ENCODE measurements around the gene DNM3.

DNM3 gene

DNA sequence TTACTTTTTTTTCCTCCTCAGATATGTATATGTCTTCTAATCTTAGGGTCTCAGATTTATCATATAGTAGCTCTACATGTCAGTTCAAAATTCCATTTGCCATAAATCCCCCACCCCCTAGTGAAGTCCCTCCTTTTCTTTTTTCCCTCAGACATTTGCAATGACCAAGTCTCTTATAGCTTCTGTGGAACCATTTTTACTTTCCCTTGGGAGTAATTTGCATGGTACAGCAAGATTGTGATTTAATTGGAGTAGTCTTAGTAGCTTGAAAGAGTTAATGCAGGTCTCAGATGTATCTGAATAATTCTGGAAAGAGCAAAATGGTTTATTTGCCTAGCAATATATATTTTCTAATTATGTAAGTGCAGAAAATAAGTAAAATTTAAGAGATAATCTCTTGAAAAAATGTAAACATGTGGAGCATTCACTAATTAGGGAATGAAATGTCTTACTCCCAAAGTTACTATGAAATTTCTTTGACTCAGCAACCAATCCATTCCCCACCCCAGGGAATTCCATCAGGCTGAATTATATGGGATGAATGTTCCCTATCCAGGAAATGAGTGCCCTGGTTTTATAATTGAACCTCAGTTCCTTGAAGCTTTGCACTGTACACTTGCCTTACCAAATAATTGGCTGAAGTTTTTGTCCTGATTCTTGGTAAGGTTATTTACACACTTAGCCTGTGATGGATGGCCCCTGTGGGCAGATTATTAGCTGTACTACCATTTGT is 267.0 kb downstream of the DNM3 start:
- no peak overlapping the region for H3K4me3 ChIP-seq (ENCODE audit: low read length)
- TF ChIP-seq, protein P1, sequence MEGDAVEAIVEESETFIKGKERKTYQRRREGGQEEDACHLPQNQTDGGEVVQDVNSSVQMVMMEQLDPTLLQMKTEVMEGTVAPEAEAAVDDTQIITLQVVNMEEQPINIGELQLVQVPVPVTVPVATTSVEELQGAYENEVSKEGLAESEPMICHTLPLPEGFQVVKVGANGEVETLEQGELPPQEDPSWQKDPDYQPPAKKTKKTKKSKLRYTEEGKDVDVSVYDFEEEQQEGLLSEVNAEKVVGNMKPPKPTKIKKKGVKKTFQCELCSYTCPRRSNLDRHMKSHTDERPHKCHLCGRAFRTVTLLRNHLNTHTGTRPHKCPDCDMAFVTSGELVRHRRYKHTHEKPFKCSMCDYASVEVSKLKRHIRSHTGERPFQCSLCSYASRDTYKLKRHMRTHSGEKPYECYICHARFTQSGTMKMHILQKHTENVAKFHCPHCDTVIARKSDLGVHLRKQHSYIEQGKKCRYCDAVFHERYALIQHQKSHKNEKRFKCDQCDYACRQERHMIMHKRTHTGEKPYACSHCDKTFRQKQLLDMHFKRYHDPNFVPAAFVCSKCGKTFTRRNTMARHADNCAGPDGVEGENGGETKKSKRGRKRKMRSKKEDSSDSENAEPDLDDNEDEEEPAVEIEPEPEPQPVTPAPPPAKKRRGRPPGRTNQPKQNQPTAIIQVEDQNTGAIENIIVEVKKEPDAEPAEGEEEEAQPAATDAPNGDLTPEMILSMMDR (IDR thresholded peaks at IDR 0.05; ENCODE audit: insufficient read depth, low read depth, low read length, missing control alignments) = no peak
- DNase-seq (ENCODE audit: low read depth) = peak; percentile 31

DNA sequence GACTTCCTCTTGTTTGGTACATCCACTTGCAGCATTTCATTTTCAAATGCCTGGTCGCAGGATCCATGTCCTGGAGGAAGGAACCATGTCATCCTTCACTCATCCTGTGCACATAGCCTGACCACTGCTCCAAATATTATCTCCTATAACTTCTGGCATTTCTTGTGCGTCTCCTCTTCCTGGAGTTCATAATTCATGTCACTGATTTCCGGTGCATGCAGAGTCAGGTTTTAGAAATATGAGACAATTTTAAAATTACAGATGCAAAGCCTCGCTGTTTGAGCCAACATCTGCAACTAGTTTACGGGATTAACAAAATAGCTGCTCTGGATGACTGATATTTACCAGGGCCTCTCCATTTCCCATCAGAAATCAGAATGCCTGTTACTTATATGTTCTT is 268.1 kb downstream of the DNM3 start:
- TF ChIP-seq, protein P1 (IDR thresholded peaks at IDR 0.05; ENCODE audit: insufficient read depth, low read depth, low read length, missing control alignments) = no peak
- DNase-seq (ENCODE audit: low read depth) = no peak
- H3K4me3 ChIP-seq (ENCODE audit: low read length) = no peak overlapping the region

DNA sequence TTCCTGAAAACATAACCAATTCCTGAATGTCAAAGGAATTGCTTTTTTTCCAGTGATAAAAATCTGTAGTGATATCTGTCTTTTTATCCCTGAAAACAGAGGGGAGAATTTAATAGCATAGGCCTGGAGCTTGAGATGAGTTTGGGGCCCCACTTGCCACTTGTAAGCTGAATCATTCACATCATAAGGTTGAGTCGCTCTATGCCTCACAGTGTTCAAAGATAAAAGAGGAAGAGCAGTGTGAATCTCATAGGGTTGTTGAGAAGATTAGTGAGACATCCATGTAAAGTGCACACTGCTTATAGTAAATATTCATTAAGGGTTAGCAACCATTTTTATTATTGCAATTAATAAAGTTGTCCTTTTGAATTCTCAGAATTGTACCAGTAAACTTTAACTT is 271.3 kb downstream of the DNM3 start:
- DNase-seq (ENCODE audit: low read depth) = peak; percentile 32
- no peak overlapping the region for H3K4me3 ChIP-seq (ENCODE audit: low read length)
- TF ChIP-seq, protein P1 (IDR thresholded peaks at IDR 0.05; ENCODE audit: insufficient read depth, low read depth, low read length, missing control alignments) = no peak

DNA sequence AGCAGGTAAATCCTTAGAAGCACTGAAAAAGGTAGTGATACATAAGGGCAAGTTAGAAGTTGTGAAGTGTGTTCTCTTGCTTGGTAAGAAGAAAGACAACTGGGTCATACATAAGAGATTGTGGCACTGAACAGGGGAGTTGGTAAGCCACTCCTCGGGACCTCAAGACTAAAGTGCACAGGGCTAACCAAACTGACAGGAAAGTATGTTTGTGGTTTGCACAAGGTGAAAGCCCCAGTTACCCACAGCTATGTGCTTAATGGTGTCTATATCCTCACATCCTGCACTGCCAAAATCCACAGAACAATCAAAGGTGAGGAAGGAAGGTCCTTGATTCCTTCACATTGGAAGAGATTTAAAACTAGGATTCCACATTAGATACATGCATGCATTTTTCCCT is 276.5 kb downstream of the DNM3 start:
- TF ChIP-seq, protein P1 (IDR thresholded peaks at IDR 0.05; ENCODE audit: insufficient read depth, low read depth, low read length, missing control alignments) = no peak
- no peak overlapping the region for H3K4me3 ChIP-seq (ENCODE audit: low read length)
- no peak for DNase-seq (ENCODE audit: low read depth)

DNA sequence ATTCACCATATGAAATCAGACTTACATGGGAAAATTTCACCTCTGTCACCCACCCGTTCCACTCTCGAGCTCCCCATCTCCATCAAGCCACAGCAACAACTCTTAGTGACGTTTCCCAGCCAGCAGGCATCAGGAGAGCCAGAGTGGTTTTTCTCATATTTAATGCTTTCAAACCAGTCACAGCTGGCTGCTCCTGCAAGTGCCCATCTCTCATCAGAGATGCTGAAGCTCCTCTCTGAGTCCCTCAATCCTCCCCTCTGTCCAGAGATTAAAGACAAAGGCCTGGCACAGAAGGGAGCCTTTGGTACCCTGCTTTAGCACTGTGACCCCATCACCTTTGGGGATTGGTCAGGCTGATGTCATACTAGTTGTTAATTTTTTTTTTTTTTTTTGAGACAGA is 277.3 kb downstream of the DNM3 start:
- no peak for DNase-seq (ENCODE audit: low read depth)
- no peak overlapping the region for H3K4me3 ChIP-seq (ENCODE audit: low read length)
- TF ChIP-seq, protein P1 (IDR thresholded peaks at IDR 0.05; ENCODE audit: insufficient read depth, low read depth, low read length, missing control alignments) = no peak

DNA sequence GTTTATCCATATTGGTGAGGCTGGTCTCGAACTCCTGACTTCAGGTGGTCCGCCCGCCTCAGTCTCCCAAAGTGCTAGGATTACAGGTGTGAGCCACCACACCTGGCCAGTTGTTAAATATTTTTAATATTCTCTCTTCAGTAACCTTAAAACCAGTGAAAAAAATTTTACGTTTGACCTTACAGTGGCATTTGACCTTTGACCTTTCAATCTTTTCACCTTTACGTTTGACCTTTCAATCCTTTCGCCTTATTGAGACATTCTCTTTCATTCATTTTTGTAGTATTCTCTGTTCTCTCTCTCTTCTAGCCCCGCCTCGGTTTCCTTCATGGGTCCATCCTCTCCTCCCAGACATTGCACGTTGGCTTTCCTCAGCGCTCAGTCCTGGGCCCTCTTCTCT is 277.9 kb downstream of the DNM3 start:
- DNase-seq (ENCODE audit: low read depth) = no peak
- H3K4me3 ChIP-seq (ENCODE audit: low read length) = no peak overlapping the region
- TF ChIP-seq, protein P1 (IDR thresholded peaks at IDR 0.05; ENCODE audit: insufficient read depth, low read depth, low read length, missing control alignments) = no peak

DNA sequence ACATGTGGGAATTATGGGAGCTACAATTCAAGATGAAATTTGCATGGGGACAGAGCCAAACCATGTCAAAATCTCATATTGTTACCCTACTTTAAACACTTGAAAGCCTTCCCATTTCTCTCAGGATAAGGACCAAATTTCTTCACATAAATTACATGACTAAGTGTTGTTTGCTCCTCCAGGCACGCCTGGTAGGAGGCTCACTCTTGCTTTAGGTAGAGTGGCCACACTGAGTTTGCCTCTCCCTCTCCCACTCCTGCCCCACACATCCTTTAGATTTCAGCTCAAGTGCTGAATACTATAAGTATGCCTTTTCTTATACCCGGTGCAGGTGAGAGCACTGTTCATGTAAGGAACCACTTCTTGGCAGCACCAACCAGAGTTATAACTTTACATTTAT is 279.1 kb downstream of the DNM3 start:
- DNase-seq (ENCODE audit: low read depth) = no peak
- TF ChIP-seq, protein P1 (IDR thresholded peaks at IDR 0.05; ENCODE audit: insufficient read depth, low read depth, low read length, missing control alignments) = no peak
- H3K4me3 ChIP-seq (ENCODE audit: low read length) = no peak overlapping the region

All from epithelial cell of esophagus (primary cell).